ENCODE data around the gene MPP4.

- TF ChIP-seq CTCF (conservative IDR thresholded peaks at IDR 0.05 in 1 of 2, IDR thresholded peaks at IDR 0.05 in 1 of 2; ENCODE audit: extremely low read depth in 1 of 2, insufficient read depth in 1 of 2, low read depth in 1 of 2, low read length in 2 of 2): no peak
- TF ChIP-seq EZH2 (IDR thresholded peaks at IDR 0.05; ENCODE audit: borderline replicate concordance, low read length): no peak
These were observed 6.1 kb upstream of the MPP4 start for GRCh38 chr2:201704536-201704935.
